ENCODE data around the gene ADAT3.

ADAT3 gene

GRCh38 chr19:1956122-1956494, 50.9 kb downstream of the ADAT3 start:
- no peak for DNase-seq (ENCODE audit: low read depth)
- no peak overlapping the region for H3K4me3 ChIP-seq (ENCODE audit: low read depth, low read length)
- TF ChIP-seq POLR2A (IDR thresholded peaks at IDR 0.05; ENCODE audit: extremely low read depth, insufficient read length) (no peak), MAX (IDR thresholded peaks at IDR 0.05; ENCODE audit: low read depth, low read length) (no peak), MYC (IDR thresholded peaks at IDR 0.05; ENCODE audit: low read depth, low read length) (no peak), CTCF (IDR thresholded peaks at IDR 0.05; ENCODE audit: low read depth, low read length) (no peak)

GRCh38 chr19:1956868-1957492, 51.8 kb downstream of the ADAT3 start:
- H3K4me3 ChIP-seq (ENCODE audit: low read depth, low read length), result no peak overlapping the region
- DNase-seq (ENCODE audit: low read depth), result no peak
- TF ChIP-seq MYC (IDR thresholded peaks at IDR 0.05; ENCODE audit: low read depth, low read length) (no peak), MAX (IDR thresholded peaks at IDR 0.05; ENCODE audit: low read depth, low read length) (no peak), POLR2A (IDR thresholded peaks at IDR 0.05; ENCODE audit: extremely low read depth, insufficient read length) (no peak), CTCF (IDR thresholded peaks at IDR 0.05; ENCODE audit: low read depth, low read length) (no peak)

- DNase-seq (ENCODE audit: low read depth), result no peak
- TF ChIP-seq MAX (IDR thresholded peaks at IDR 0.05; ENCODE audit: low read depth, low read length) (no peak), POLR2A (IDR thresholded peaks at IDR 0.05; ENCODE audit: extremely low read depth, insufficient read length) (no peak), CTCF (IDR thresholded peaks at IDR 0.05; ENCODE audit: low read depth, low read length) (no peak), MYC (IDR thresholded peaks at IDR 0.05; ENCODE audit: low read depth, low read length) (no peak)
- no peak overlapping the region for H3K4me3 ChIP-seq (ENCODE audit: low read depth, low read length)
These were observed 52.5 kb downstream of the ADAT3 start for GRCh38 chr19:1957562-1958248.

- no peak overlapping the region for H3K4me3 ChIP-seq (ENCODE audit: low read depth, low read length)
- no peak for DNase-seq (ENCODE audit: low read depth)
- TF ChIP-seq MYC (IDR thresholded peaks at IDR 0.05; ENCODE audit: low read depth, low read length) (no peak), CTCF (IDR thresholded peaks at IDR 0.05; ENCODE audit: low read depth, low read length) (no peak), POLR2A (IDR thresholded peaks at IDR 0.05; ENCODE audit: extremely low read depth, insufficient read length) (no peak), MAX (IDR thresholded peaks at IDR 0.05; ENCODE audit: low read depth, low read length) (no peak)
These were observed 54.9 kb downstream of the ADAT3 start for GRCh38 chr19:1959928-1960589.

- DNase-seq (ENCODE audit: low read depth), result no peak
- H3K4me3 ChIP-seq (ENCODE audit: low read depth, low read length), result no peak overlapping the region
These were observed 56.0 kb downstream of the ADAT3 start for GRCh38 chr19:1961000-1961883.

More at GRCh38 chr19:1961000-1961883, 56.0 kb downstream of the ADAT3 start:
- TF ChIP-seq MYC (IDR thresholded peaks at IDR 0.05; ENCODE audit: low read depth, low read length) (no peak), MAX (IDR thresholded peaks at IDR 0.05; ENCODE audit: low read depth, low read length) (no peak), CTCF (IDR thresholded peaks at IDR 0.05; ENCODE audit: low read depth, low read length) (no peak), POLR2A (IDR thresholded peaks at IDR 0.05; ENCODE audit: extremely low read depth, insufficient read length) (no peak)

All from NB4 (cell line).